ENCODE measurements around the gene MCTP2.

DNA sequence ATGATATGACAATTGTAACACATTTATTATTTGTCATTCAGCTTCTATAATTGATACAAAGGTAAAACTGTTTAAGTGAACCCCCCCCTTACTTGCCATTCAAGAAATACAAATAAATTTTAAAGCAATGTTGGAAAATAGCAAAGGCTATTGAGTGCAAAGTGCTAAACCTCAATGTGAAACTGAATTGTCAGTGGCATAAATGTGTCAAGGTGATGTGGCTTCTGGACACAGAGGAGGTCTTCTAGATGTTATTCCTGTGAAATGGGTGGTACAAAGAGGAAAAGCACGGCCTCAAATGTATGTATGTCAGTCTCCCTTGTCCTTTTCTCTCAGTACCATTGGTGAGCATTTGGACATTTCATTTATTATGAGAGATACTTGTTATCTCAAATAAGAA lies 149.4 kb downstream of the MCTP2 start:
- TF ChIP-seq EZH2 (IDR thresholded peaks at IDR 0.05; ENCODE audit: borderline replicate concordance) = no peak
- TF ChIP-seq, protein P1, sequence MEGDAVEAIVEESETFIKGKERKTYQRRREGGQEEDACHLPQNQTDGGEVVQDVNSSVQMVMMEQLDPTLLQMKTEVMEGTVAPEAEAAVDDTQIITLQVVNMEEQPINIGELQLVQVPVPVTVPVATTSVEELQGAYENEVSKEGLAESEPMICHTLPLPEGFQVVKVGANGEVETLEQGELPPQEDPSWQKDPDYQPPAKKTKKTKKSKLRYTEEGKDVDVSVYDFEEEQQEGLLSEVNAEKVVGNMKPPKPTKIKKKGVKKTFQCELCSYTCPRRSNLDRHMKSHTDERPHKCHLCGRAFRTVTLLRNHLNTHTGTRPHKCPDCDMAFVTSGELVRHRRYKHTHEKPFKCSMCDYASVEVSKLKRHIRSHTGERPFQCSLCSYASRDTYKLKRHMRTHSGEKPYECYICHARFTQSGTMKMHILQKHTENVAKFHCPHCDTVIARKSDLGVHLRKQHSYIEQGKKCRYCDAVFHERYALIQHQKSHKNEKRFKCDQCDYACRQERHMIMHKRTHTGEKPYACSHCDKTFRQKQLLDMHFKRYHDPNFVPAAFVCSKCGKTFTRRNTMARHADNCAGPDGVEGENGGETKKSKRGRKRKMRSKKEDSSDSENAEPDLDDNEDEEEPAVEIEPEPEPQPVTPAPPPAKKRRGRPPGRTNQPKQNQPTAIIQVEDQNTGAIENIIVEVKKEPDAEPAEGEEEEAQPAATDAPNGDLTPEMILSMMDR (IDR thresholded peaks at IDR 0.05; ENCODE audit: poor library complexity) = no peak
